Measurements from ENCODE around the gene DNAI7.

DNAI7 gene

GRCh38 chr12:25213338-25213737 lies 18.4 kb upstream of the DNAI7 start:
- TF ChIP-seq, protein P1, sequence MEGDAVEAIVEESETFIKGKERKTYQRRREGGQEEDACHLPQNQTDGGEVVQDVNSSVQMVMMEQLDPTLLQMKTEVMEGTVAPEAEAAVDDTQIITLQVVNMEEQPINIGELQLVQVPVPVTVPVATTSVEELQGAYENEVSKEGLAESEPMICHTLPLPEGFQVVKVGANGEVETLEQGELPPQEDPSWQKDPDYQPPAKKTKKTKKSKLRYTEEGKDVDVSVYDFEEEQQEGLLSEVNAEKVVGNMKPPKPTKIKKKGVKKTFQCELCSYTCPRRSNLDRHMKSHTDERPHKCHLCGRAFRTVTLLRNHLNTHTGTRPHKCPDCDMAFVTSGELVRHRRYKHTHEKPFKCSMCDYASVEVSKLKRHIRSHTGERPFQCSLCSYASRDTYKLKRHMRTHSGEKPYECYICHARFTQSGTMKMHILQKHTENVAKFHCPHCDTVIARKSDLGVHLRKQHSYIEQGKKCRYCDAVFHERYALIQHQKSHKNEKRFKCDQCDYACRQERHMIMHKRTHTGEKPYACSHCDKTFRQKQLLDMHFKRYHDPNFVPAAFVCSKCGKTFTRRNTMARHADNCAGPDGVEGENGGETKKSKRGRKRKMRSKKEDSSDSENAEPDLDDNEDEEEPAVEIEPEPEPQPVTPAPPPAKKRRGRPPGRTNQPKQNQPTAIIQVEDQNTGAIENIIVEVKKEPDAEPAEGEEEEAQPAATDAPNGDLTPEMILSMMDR (IDR thresholded peaks at IDR 0.05) = no peak
- no peak for TF ChIP-seq ZFX (IDR thresholded peaks at IDR 0.05; ENCODE audit: borderline replicate concordance)
- H3K27ac ChIP-seq = no peak overlapping the region

DNA sequence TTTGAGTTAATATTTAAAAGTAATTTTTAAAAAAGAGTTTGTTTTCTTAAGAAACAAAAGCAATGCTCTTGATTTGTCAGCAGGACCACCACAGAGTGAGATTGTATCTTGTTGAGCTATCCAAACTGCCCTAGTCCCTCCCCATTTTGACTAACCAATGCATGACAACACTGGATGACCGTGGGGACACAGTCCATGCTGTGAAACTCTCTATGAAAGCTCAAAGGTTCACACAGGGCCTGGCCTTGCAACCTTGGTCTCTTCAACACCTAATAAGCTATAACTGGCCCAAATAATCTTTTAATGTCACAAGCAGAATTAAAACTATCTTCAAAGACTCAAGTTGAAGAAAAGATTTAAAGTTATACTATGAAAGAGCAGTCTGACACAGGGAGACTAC lies 13.6 kb upstream of the DNAI7 start:
- H3K27ac ChIP-seq = no peak overlapping the region
- no peak for TF ChIP-seq ZFX (IDR thresholded peaks at IDR 0.05; ENCODE audit: borderline replicate concordance)
- TF ChIP-seq, protein P1 (IDR thresholded peaks at IDR 0.05) = no peak

DNA sequence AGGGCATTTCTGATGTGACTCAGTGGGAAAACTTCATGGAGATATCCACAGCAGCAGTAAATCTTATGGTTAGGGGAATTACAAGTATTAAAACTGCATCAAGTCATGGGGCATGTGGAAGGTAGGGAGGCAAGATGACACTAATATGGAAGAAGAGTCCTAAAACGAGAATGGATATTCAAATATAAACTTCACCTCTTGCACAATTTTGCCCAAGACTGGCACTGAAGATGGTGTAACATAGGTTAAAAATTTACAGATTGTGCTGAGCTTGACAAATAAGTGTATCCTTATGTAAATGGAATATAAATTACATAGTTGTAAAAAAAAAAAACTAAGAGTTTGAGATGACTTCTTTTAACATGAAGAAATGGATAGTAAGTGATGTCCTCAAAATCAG lies 12.9 kb upstream of the DNAI7 start:
- TF ChIP-seq ZFX (IDR thresholded peaks at IDR 0.05; ENCODE audit: borderline replicate concordance) = no peak
- TF ChIP-seq, protein P1 (IDR thresholded peaks at IDR 0.05) = no peak

DNA sequence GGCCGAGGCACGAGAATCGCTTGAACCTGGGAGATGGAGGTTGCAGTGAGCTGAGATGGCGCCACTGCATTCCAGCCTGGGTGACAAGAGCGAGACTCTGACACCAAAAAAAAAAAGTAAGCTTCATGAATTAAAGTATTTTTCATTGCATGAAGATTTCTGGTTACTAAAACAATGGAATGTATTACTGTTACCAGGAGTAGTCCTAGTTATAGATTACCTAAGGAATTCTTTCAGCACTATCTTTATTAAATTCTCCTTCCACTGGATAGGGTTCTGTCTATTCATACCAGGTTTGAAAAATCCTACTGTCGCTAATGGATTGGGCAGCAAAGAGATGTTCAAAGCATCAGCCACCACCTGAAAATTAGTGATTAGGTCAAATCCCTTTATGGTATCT lies 12.5 kb upstream of the DNAI7 start:
- no peak overlapping the region for H3K27ac ChIP-seq
- TF ChIP-seq ZFX (IDR thresholded peaks at IDR 0.05; ENCODE audit: borderline replicate concordance) = no peak
- TF ChIP-seq, protein P1 (IDR thresholded peaks at IDR 0.05) = no peak

More for the DNA sequence above, 12.9 kb upstream of the DNAI7 start:
- no peak overlapping the region for H3K27ac ChIP-seq

DNA sequence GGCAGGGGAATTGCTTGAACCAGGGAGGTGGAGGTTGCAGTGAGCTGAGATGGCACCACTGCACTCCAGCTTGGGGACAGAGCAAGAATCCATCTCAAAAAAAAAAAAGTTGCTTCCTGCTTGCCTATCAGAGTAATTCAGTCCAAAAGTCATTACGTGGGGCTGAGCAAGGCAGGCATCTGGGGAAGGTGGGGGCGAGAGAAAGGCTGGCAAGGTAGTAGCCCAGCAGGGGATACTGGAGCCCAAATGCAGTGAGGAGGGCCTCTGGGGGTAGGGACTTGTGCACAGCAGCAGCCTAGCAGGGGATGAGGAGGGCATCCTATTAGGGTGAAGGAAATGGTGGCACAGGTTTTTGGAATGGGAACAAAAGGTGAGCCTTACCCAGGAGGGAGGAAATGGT lies 7.2 kb upstream of the DNAI7 start:
- TF ChIP-seq ZFX (IDR thresholded peaks at IDR 0.05; ENCODE audit: borderline replicate concordance) = no peak
- H3K27ac ChIP-seq = no peak overlapping the region

- TF ChIP-seq ZFX (IDR thresholded peaks at IDR 0.05; ENCODE audit: borderline replicate concordance) = no peak
- TF ChIP-seq, protein P1 (IDR thresholded peaks at IDR 0.05) = no peak
- peak overlapping the region; percentile 9 for H3K27ac ChIP-seq
Measured at GRCh38 chr12:25200703-25201102, 5.7 kb upstream of the DNAI7 start.

DNA sequence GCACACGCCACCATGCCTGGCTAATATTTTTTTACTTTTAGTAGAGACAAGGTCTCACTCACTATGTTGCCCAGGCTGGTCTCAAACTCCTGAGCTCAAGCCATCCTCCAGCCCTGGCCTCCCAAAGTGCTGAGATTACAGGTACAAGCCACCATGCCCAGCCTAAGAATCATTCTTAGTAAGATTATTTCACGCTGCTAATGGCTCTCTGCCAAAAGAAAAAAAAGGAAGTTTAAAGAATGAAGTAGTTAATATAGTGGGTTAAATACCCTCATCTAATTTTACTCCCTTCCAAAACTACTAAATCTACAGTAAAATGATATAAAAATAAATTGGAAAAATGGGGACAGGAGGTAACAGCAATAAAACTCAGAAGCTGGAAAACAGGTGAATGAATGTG lies 2.6 kb upstream of the DNAI7 start:
- H3K27ac ChIP-seq = no peak overlapping the region
- TF ChIP-seq, protein P1 (IDR thresholded peaks at IDR 0.05) = no peak
- TF ChIP-seq ZFX (IDR thresholded peaks at IDR 0.05; ENCODE audit: borderline replicate concordance) = no peak

- H3K27ac ChIP-seq = peak overlapping the region; percentile 79
- TF ChIP-seq, protein P1 (IDR thresholded peaks at IDR 0.05) = no peak
- TF ChIP-seq ZFX (IDR thresholded peaks at IDR 0.05; ENCODE audit: borderline replicate concordance) = no peak
Measured at GRCh38 chr12:25194722-25195055, 271 bp downstream of the DNAI7 start.
